Heart right ventricle (tissue), 16 donors: ENCODE measurements around the gene SLC44A5. TPM values are rescaled to one million over a fixed set of nuclear protein-coding genes. Genes with fewer than 3 reads are reported as not detected.

ENCODE experiments used
- ATAC-seq, 8 donors: fragments of 200-7000 bp; cut with Tn5 transposase; one replicate each; pipeline ENCODE4 v1.9.1; 2020; ENCODE audit warnings: mild to moderate bottlenecking in 8 of 8, moderate library complexity in 8 of 8, moderate number of reproducible peaks in 1 of 8
- DNase-seq, 2 donors: peaks; one replicate each; pipeline ENCODE4 v3.0.0-alpha.2; 2020
- H3K27ac ChIP-seq, 10 donors: fragments of 200-600 bp; sonication (generic) in 2 of 10; one replicate each; pipeline versions ENCODE4 v1.5.0 to v1.8.0; 2020 to 2022; ENCODE audit warnings: mild to moderate bottlenecking in 3 of 10
- H3K27me3 ChIP-seq, 7 donors: fragments of 200-600 bp; one replicate each; pipeline ENCODE4 v1.8.0; 2021 to 2022; ENCODE audit warnings: mild to moderate bottlenecking in 2 of 7
- H3K36me3 ChIP-seq, 9 donors: fragments of 200-600 bp; sonication (generic) in 1 of 9; one replicate each; pipeline versions ENCODE4 v1.5.0 to v1.8.0; 2020 to 2022; ENCODE audit warnings: mild to moderate bottlenecking in 2 of 9
- H3K4me1 ChIP-seq, 9 donors: fragments of 200-600 bp; sonication (generic) in 1 of 9; one replicate each; pipeline versions ENCODE4 v1.5.0 to v1.8.0; 2020 to 2022; ENCODE audit warnings: mild to moderate bottlenecking in 4 of 9
- H3K4me3 ChIP-seq, 10 donors: fragments of 200-600 bp; sonication (generic) in 2 of 10; one replicate each; pipeline versions ENCODE4 v1.5.0 to v1.8.0; 2020 to 2022; ENCODE audit warnings: mild to moderate bottlenecking in 7 of 10, moderate library complexity in 2 of 10
- H3K9me3 ChIP-seq, 11 donors: fragments of 200-600 bp in 10 of 11; sonication (generic) in 2 of 11; one replicate each; pipeline versions ENCODE4 v1.5.0 to v1.8.0; 2013 to 2022; ENCODE audit warnings: mild to moderate bottlenecking in 2 of 11, control low read depth in 1 of 11, moderate library complexity in 1 of 11
- CTCF ChIP-seq, 9 donors: fragments of 200-600 bp; sonication (generic) in 2 of 9; IDR thresholded peaks; one replicate each; pipeline versions ENCODE4 v1.5.0 to v1.8.0; 2021 to 2022; ENCODE audit warnings: antibody characterized with exemption in 9 of 9, mild to moderate bottlenecking in 5 of 9, moderate library complexity in 1 of 9
- whole genome bisulfite sequencing, 2 donors: extraction: QIAGEN DNeasy Blood & Tissue Kit; methylation state at CpG; one replicate each; pipeline ENCODE4 v1.1.7; 2013; ENCODE audit warnings: inconsistent platforms in 1 of 2; 5-methylcytosine and 5-hydroxymethylcytosine counted together
- intact Hi-C, 10 donors: fragments of 100-400 bp; cut with DNase I; formaldehyde crosslinking; loops; one replicate each; pipeline versions ENCODE4 v1.11.1 to v1.14.2; 2022
- polyA plus RNA-seq, 2 donors: library from polyadenylated mRNA; stranded (reverse); fragments of 200-250 nt; gene quantifications; one replicate each; pipeline ENCODE4 v1.2.3, GENCODE V29; 2013
- total RNA-seq, 10 donors: library from RNA; stranded (reverse); fragmentation: NEBNext Ultra II Directional in 3 of 10; extraction: Animal tissue kit (Norgen Biotek cat#: 25700) in 3 of 10; gene quantifications; one replicate each; pipeline versions ENCODE4 v1.2.1 to v1.2.4, GENCODE V29; 2021 to 2023
- donor health status: Arrhythmogenic right ventricular cardiomyopathy.
- donor health status: ischemic (EF 13 %, LVEDD 7.1; RV severe dilation, severe dysfunction).
- donor health status: healthy with polysubstance abuse.
- donor health status: DM: no; HTN: yes; CAD: no.
- donor health status: DM: no; HTN: no; CAD: no.
- donor health status: ischemic (EF 25% LVEDD 6.9; RV normal size, moderate dysfunction).
- donor health status: ischemic (EF 25% LVEDD 5.7; RV mildly dilated, moderate dysfunction).
- donor health status: healthy.
- donor health status: DM: yes; HTN: yes; CAD: no.
- donor health status: Ischemic cardiomyopathy.
- donor health status: ischemic (EF 35%, LVEDD 5.7; RV mildly dilated, moderate dysfunction).
- donor health status: nonischemic (EF 11% LVEDD 7.7; RV severe dilation, severe dysfunction).
- donor health status: DM: yes; HTN: yes; CAD: no.
- donor health status: PGD.
- donor health status: ischemic (EF 29% LVEDD 5.4; RV normal size, mild dysfunction).
- donor health status: nonischemic (EF 23%, LVEDD 6.1; RV moderate dilation, normal function).

Gene SLC44A5
- total and polyA plus RNA-seq, 12 donors = 0.10 to 4.8 (median 1.5) TPM

GRCh38 chr1:75472089-75472970, 138.6 kb downstream of the SLC44A5 start:
- WGBS, 2 donors = 60 to 67% methylated on average over 5 of the region's 5 CpGs
- Histone ChIP-seq H3K27ac (no peak overlapping the region), H3K4me3 (no peak overlapping the region), H3K9me3 (peaks cover 0 to 4% (median 0%) of the 10 kb centered on the region in 11 donors), H3K27me3 (no peaks in the 10 kb centered on the region), H3K36me3 (no peaks in the 10 kb centered on the region), H3K4me1 (no peaks in the 10 kb centered on the region)
- DNase-seq (no peak), ATAC-seq (no peak)
- no peak for TF ChIP-seq CTCF (IDR thresholded peaks at IDR 0.05)
- intact Hi-C loops = loop anchor here in 1 of 10 donors (5.0 kb wide), 1 partner anchor 690 kb away; no protein-coding TSS in a partner anchor

DNA sequence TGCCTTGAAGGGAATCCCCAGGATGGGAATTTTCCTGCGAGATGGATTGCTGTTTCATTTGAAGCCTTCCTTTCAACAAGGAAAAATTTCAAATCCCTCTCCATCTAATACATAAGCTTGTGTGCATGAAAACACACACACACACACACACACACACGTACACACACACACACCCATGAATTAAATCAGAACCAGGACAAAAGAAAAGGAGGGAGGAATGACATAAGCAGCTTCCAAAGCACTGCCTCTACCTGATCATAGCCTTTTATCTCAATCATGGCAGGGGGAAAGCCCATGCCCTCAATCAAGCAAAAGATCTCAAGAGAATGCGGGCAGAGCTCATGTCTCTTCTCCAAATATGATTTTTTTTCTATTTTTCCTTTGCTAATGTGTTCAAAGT, 139.7 kb downstream of the SLC44A5 start:
- no peak for ATAC-seq

GRCh38 chr1:75470448-75470847, 140.5 kb downstream of the SLC44A5 start:
- no peak overlapping the region for H3K27ac ChIP-seq
- no peak for ATAC-seq
- no peak overlapping the region for H3K4me3 ChIP-seq
- H3K4me1 ChIP-seq = no peaks in the 10 kb centered on the region
- WGBS, 2 donors = 53 to 62% methylated on average over 6 of the region's 6 CpGs
- no peaks in the 10 kb centered on the region for H3K36me3 ChIP-seq
- no peaks in the 10 kb centered on the region for H3K27me3 ChIP-seq
- H3K9me3 ChIP-seq = peaks cover 0 to 4% (median 0%) of the 10 kb centered on the region in 11 donors
- TF ChIP-seq CTCF (IDR thresholded peaks at IDR 0.05) = no peak
- no peak for DNase-seq
- intact Hi-C loops = loop anchor here in 1 of 10 donors (5.0 kb wide), 1 partner anchor 692 kb away; no protein-coding TSS in a partner anchor

More for the DNA sequence above, 139.7 kb downstream of the SLC44A5 start:
- intact Hi-C loops = loop anchor here in 1 of 10 donors (5.0 kb wide), 1 partner anchor 691 kb away; no protein-coding TSS in a partner anchor
- H3K27ac ChIP-seq = no peak overlapping the region
- peaks cover 0 to 4% (median 0%) of the 10 kb centered on the region in 11 donors for H3K9me3 ChIP-seq
- no peaks in the 10 kb centered on the region for H3K36me3 ChIP-seq
- DNase-seq = no peak
- WGBS, 2 donors = 65 to 74% methylated on average over 3 of the region's 3 CpGs
- no peak overlapping the region for H3K4me3 ChIP-seq
- H3K27me3 ChIP-seq = no peaks in the 10 kb centered on the region
- no peak for TF ChIP-seq CTCF (IDR thresholded peaks at IDR 0.05)
- H3K4me1 ChIP-seq = no peaks in the 10 kb centered on the region

DNA sequence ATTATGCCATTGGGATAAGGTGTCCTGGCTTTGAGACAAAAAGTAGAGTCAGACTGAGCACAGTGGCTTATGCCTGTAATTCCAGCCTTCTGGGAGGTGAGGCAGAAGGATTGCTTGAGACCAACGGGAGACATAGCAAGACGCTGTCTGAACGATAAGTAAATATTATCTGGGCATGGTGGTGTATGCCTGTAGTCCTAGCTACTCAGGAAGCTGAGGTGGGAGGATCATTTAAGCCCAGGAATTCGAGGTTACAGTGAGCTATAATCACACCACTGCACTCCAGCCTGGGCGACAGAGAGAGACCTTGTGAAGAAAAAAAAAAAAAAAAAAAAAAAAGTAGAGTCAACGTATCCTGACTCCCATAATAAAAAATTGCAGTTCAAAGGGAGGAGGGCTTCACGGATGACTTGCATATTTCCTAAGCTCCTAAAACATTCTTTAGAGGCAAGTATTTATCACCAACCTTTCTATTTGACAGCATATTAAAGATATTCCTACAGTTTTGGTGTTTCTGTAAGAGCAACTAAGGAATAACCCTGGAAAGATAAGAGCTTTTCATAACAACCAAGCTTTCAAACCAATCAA, 141.2 kb downstream of the SLC44A5 start:
- intact Hi-C loops = loop anchor here in 1 of 10 donors (5.0 kb wide), 1 partner anchor 693 kb away; no protein-coding TSS in a partner anchor

More for the DNA sequence above, 141.2 kb downstream of the SLC44A5 start:
- H3K4me1 ChIP-seq = no peaks in the 10 kb centered on the region
- DNase-seq (no peak), ATAC-seq (no peak)
- no peak overlapping the region for H3K4me3 ChIP-seq
- H3K9me3 ChIP-seq = peaks cover 0 to 4% (median 0%) of the 10 kb centered on the region in 11 donors
- no peak overlapping the region for H3K27ac ChIP-seq
- no peaks in the 10 kb centered on the region for H3K27me3 ChIP-seq
- no peak for TF ChIP-seq CTCF (IDR thresholded peaks at IDR 0.05)
- 69 to 75% methylated on average over 7 of the region's 7 CpGs for WGBS, 2 donors
- H3K36me3 ChIP-seq = no peaks in the 10 kb centered on the region
